ENCODE results near the gene RPS6KB2. TPM values are rescaled to one million over a fixed set of nuclear protein-coding genes. Genes with fewer than 3 reads are reported as not detected.
"Not testable (repeated sequence)": the region's sequence is repeated elsewhere in the genome, so short reads cannot be mapped to it uniquely, and the experiment has no call there.

The RPS6KB2 gene
- total RNA-seq, 1 experiment from 2014 or later: 54.0 TPM

DNA sequence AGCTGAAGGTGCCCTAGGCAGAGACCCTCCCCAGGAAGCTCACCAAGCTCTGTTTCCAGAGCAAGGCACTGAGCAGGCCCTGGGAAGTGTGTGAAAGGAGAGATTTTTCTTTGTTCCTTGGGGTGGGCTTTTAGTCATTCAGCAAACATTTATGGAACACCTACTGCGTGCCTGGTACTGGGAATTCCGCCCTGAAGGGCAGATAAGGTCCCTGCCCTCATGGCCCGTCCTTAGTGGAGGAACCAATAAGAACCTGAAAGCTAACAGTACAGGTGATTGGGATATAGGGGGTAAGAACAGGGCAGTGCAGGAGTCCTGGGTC lies 36.9 kb downstream of the RPS6KB2 start:
- no peak for TF ChIP-seq EZH2 (IDR thresholded peaks at IDR 0.05; ENCODE audit: low read depth)
- TF ChIP-seq, protein P1, sequence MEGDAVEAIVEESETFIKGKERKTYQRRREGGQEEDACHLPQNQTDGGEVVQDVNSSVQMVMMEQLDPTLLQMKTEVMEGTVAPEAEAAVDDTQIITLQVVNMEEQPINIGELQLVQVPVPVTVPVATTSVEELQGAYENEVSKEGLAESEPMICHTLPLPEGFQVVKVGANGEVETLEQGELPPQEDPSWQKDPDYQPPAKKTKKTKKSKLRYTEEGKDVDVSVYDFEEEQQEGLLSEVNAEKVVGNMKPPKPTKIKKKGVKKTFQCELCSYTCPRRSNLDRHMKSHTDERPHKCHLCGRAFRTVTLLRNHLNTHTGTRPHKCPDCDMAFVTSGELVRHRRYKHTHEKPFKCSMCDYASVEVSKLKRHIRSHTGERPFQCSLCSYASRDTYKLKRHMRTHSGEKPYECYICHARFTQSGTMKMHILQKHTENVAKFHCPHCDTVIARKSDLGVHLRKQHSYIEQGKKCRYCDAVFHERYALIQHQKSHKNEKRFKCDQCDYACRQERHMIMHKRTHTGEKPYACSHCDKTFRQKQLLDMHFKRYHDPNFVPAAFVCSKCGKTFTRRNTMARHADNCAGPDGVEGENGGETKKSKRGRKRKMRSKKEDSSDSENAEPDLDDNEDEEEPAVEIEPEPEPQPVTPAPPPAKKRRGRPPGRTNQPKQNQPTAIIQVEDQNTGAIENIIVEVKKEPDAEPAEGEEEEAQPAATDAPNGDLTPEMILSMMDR (conservative IDR thresholded peaks at IDR 0.05): no peak
- H3K4me2 ChIP-seq: peak overlapping the region; percentile 88
- peaks cover 45% of the 10 kb centered on the region for H3K4me1 ChIP-seq (replicated peaks; ENCODE audit: insufficient read depth)
- H4K20me1 ChIP-seq (ENCODE audit: insufficient read depth): no peaks in the 10 kb centered on the region
- ChIA-PET CTCF (interaction anchor here (0.8 kb wide), 1 partner anchor 112 kb away, joined by 4 read pairs; the partner anchor contains the start of gene POLD4), POLR2A (ENCODE audit: unreplicated experiment) (interaction anchor here (0.6 kb wide), 2 partner anchors 44 to 169 kb away, joined by 3 to 18 read pairs; no protein-coding TSS in a partner anchor)
- peak; percentile 22 to 84 for DNase-seq
- peaks cover 41% of the 10 kb centered on the region for H3K79me2 ChIP-seq (ENCODE audit: low read depth)
- H3K36me3 ChIP-seq (ENCODE audit: low read depth): no peaks in the 10 kb centered on the region
- no TSS peak for BruUV-seq (replicated peaks)
- intact Hi-C loops (cut with micrococcal nuclease; ENCODE audit: unreplicated experiment): loop anchor here (5.0 kb wide), 2 partner anchors 113 to 117 kb away; partner anchors contain the start of genes GSTP1 and POLD4
- H3K9me3 ChIP-seq (ENCODE audit: insufficient read depth, low read depth): no peaks in the 10 kb centered on the region
- H3K27me3 ChIP-seq (ENCODE audit: insufficient read depth, low read depth): no peaks in the 10 kb centered on the region
- no peaks in the 10 kb centered on the region for H3K9me2 ChIP-seq (ENCODE audit: insufficient read depth)
- peaks cover 43% of the 10 kb centered on the region for H3F3A ChIP-seq (ENCODE audit: insufficient read depth, low read depth)
- peak overlapping the region; percentile 93 for H3K4me3 ChIP-seq
- H2AFZ ChIP-seq: peak overlapping the region; percentile 71
- peak overlapping the region; percentile 96 for H3K27ac ChIP-seq

DNA sequence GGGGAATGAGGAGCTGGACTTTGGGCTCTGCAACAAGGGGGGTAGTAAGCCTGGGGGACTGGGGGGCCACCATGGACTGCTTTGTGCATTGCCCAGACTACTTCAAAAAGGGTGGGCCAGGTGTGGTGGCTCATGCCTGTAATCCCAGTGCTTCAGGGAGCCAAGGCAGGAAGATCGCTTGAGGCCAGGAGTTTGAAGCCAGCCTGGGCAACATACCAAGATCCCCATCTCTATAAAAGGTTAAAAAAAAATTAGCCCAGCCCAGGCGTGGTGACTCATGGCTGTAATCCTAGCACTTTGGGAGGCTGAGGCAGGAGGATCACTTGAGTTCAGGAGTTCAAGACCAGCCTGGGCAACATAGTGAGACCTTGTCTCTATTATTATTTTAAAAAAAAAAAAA lies 37.2 kb downstream of the RPS6KB2 start:
- H3K36me3 ChIP-seq (ENCODE audit: low read depth); H3K27me3 ChIP-seq (ENCODE audit: insufficient read depth, low read depth); H3K9me2 ChIP-seq (ENCODE audit: insufficient read depth); H3K9me3 ChIP-seq (ENCODE audit: insufficient read depth, low read depth); CTCF ChIA-PET; H4K20me1 ChIP-seq (ENCODE audit: insufficient read depth); BruUV-seq (replicated peaks): not testable (repeated sequence)
- H3F3A ChIP-seq (ENCODE audit: insufficient read depth, low read depth): peaks cover 43% of the 10 kb centered on the region
- peak overlapping the region; percentile 71; the same call in 1 of the 2 replicates for H2AFZ ChIP-seq
- H3K27ac ChIP-seq: peak overlapping the region; percentile 96
- intact Hi-C loops (cut with micrococcal nuclease; ENCODE audit: unreplicated experiment): loop anchor here (5.0 kb wide), 2 partner anchors 113 to 117 kb away; partner anchors contain the start of genes GSTP1 and POLD4
- H3K4me2 ChIP-seq: peak overlapping the region; percentile 88
- DNase-seq: peak; percentile 36 to 56
- H3K4me1 ChIP-seq (replicated peaks; ENCODE audit: insufficient read depth): peaks cover 45% of the 10 kb centered on the region
- POLR2A ChIA-PET (ENCODE audit: unreplicated experiment): interaction anchor here (0.6 to 0.7 kb wide), 4 partner anchors 44 to 169 kb away, joined by 3 to 18 read pairs (median 3); no protein-coding TSS in a partner anchor
- H3K79me2 ChIP-seq (ENCODE audit: low read depth): peaks cover 41% of the 10 kb centered on the region
- H3K4me3 ChIP-seq: peak overlapping the region; percentile 93

DNA sequence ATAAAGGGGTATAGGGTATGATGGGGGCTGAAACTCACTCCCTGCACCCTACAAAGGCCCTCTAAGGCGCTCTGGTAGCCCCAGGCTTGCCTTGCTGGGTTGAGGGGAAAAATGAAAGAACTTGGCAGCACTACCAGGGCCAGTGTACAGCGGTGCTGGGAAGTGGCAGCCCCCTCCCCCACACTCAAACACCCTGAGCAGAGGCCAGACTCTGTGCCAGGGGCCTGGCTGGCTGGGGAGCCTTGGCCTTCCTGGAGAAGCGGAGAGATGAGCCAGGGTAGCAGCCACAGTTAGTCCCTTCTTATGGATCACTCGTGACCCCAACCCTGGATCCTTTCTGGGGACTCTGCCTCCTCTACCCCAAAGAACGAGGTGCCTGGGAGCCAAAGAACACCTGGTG lies 38.1 kb downstream of the RPS6KB2 start:
- POLR2A ChIA-PET (ENCODE audit: unreplicated experiment): interaction anchor here (0.6 to 0.8 kb wide), 4 partner anchors 87 to 227 kb away, joined by 3 to 19 read pairs (median 3); no protein-coding TSS in a partner anchor
- intact Hi-C loops (cut with micrococcal nuclease; ENCODE audit: unreplicated experiment): loop anchor here (5.0 kb wide), 2 partner anchors 114 to 116 kb away; partner anchors contain the start of genes GSTP1 and POLD4

More for the DNA sequence above, 38.1 kb downstream of the RPS6KB2 start:
- Histone ChIP-seq H3K4me3 (no peak overlapping the region), H3K27me3 (ENCODE audit: insufficient read depth, low read depth) (no peaks in the 10 kb centered on the region), H3K36me3 (ENCODE audit: low read depth) (no peaks in the 10 kb centered on the region), H3F3A (ENCODE audit: insufficient read depth, low read depth) (peaks cover 43% of the 10 kb centered on the region), H3K4me2 (no peak overlapping the region), H4K20me1 (ENCODE audit: insufficient read depth) (no peaks in the 10 kb centered on the region), H3K9me3 (ENCODE audit: insufficient read depth, low read depth) (no peaks in the 10 kb centered on the region), H3K79me2 (ENCODE audit: low read depth) (peaks cover 41% of the 10 kb centered on the region), H2AFZ (no peak overlapping the region), H3K27ac (no peak overlapping the region), H3K9me2 (ENCODE audit: insufficient read depth) (no peaks in the 10 kb centered on the region), H3K4me1 (replicated peaks; ENCODE audit: insufficient read depth) (peaks cover 45% of the 10 kb centered on the region)
- CTCF ChIA-PET: no interaction called here
- no TSS peak for BruUV-seq (replicated peaks)
- DNase-seq: no peak
- TF ChIP-seq EZH2 (IDR thresholded peaks at IDR 0.05; ENCODE audit: low read depth): no peak
- TF ChIP-seq, protein P1 (conservative IDR thresholded peaks at IDR 0.05): no peak

Measured in PC-9 (cell line).